ENCODE measurements around the gene DKK3. TPM values are rescaled to one million over a fixed set of nuclear protein-coding genes. Genes with fewer than 3 reads are reported as not detected.

DKK3 gene
- total RNA-seq, 1 donor from 2014 or later = 307 TPM

- Histone ChIP-seq H3K4me1 (ENCODE audit: insufficient read depth, low read length) (peaks cover 29% of the 10 kb centered on the region), H4K20me1 (ENCODE audit: insufficient read depth, low read length) (peaks cover 7% of the 10 kb centered on the region), H3K79me2 (ENCODE audit: insufficient read depth, low read length) (peaks cover 7% of the 10 kb centered on the region), H2AFZ (ENCODE audit: low read depth, low read length) (peak overlapping the region; percentile 27), H3K4me2 (ENCODE audit: low read length) (peak overlapping the region; percentile 83), H3K9ac (ENCODE audit: low read length) (peak overlapping the region; percentile 76), H3K4me3 (ENCODE audit: insufficient read depth, low read depth, low read length) (peak overlapping the region; percentile 51), H3K27ac (ENCODE audit: low read depth, low read length) (peak overlapping the region; percentile 87), H3K9me3 (ENCODE audit: insufficient read depth, low read depth, low read length) (no peaks in the 10 kb centered on the region), H3K36me3 (ENCODE audit: insufficient read depth, low read length) (peaks cover 37% of the 10 kb centered on the region), H3K27me3 (ENCODE audit: insufficient read depth, low read length) (no peaks in the 10 kb centered on the region)
- Mint-ChIP-seq H3K27me3 (ENCODE audit: low read depth, unreplicated experiment) (no peaks in the 10 kb centered on the region), H3K9me3 (ENCODE audit: unreplicated experiment) (no peaks in the 10 kb centered on the region), H3K36me3 (ENCODE audit: low read depth, unreplicated experiment) (peaks cover 42% of the 10 kb centered on the region), H3K4me3 (ENCODE audit: unreplicated experiment) (peak overlapping the region; percentile 14), H3K4me1 (ENCODE audit: low read depth, unreplicated experiment) (peaks cover 40% of the 10 kb centered on the region), H3K27ac (ENCODE audit: unreplicated experiment) (peak overlapping the region; percentile 92)
- FAIRE-seq (peak; percentile 98), DNase-seq (ENCODE audit: low read depth) (peak; percentile 94)
- no peak for TF ChIP-seq CTCF (IDR thresholded peaks at IDR 0.05; ENCODE audit: insufficient read depth, low read depth, low read length)
- no peak for TF ChIP-seq EZH2 (IDR thresholded peaks at IDR 0.05; ENCODE audit: insufficient read depth, low read length)
These were observed 10.2 kb downstream of the DKK3 start for GRCh38 chr11:11998091-11998781.

- H3K4me1 ChIP-seq (ENCODE audit: insufficient read depth, low read length) = peaks cover 40% of the 10 kb centered on the region
- H3K9ac ChIP-seq (ENCODE audit: low read length) = no peak overlapping the region
- H3K27ac ChIP-seq (ENCODE audit: low read depth, low read length) = no peak overlapping the region
- H3K4me2 ChIP-seq (ENCODE audit: low read length) = no peak overlapping the region
- Mint-ChIP-seq H3K9me3 (ENCODE audit: unreplicated experiment) (no peaks in the 10 kb centered on the region), H3K4me1 (ENCODE audit: low read depth, unreplicated experiment) (peaks cover 49% of the 10 kb centered on the region), H3K27ac (ENCODE audit: unreplicated experiment) (peak overlapping the region; percentile 26), H3K27me3 (ENCODE audit: low read depth, unreplicated experiment) (no peaks in the 10 kb centered on the region), H3K36me3 (ENCODE audit: low read depth, unreplicated experiment) (peaks cover 35% of the 10 kb centered on the region), H3K4me3 (ENCODE audit: unreplicated experiment) (no peak overlapping the region)
- H4K20me1 ChIP-seq (ENCODE audit: insufficient read depth, low read length) = no peaks in the 10 kb centered on the region
- no peak overlapping the region for H2AFZ ChIP-seq (ENCODE audit: low read depth, low read length)
- H3K79me2 ChIP-seq (ENCODE audit: insufficient read depth, low read length) = peaks cover 8% of the 10 kb centered on the region
- no peak for DNase-seq (ENCODE audit: low read depth)
- no peaks in the 10 kb centered on the region for H3K9me3 ChIP-seq (ENCODE audit: insufficient read depth, low read depth, low read length)
- H3K27me3 ChIP-seq (ENCODE audit: insufficient read depth, low read length) = no peaks in the 10 kb centered on the region
- peaks cover 32% of the 10 kb centered on the region for H3K36me3 ChIP-seq (ENCODE audit: insufficient read depth, low read length)
- no peak for FAIRE-seq
- no peak overlapping the region for H3K4me3 ChIP-seq (ENCODE audit: insufficient read depth, low read depth, low read length)
- TF ChIP-seq CTCF (IDR thresholded peaks at IDR 0.05; ENCODE audit: insufficient read depth, low read depth, low read length) (no peak), EZH2 (IDR thresholded peaks at IDR 0.05; ENCODE audit: insufficient read depth, low read length) (no peak)
These were observed 11.4 kb downstream of the DKK3 start for GRCh38 chr11:11997049-11997322.

GRCh38 chr11:11996321-11997048 lies 11.9 kb downstream of the DKK3 start:
- Mint-ChIP-seq H3K4me1 (ENCODE audit: low read depth, unreplicated experiment) (peaks cover 54% of the 10 kb centered on the region), H3K4me3 (ENCODE audit: unreplicated experiment) (no peak overlapping the region), H3K27me3 (ENCODE audit: low read depth, unreplicated experiment) (no peaks in the 10 kb centered on the region), H3K27ac (ENCODE audit: unreplicated experiment) (peak overlapping the region; percentile 26), H3K36me3 (ENCODE audit: low read depth, unreplicated experiment) (peaks cover 32% of the 10 kb centered on the region), H3K9me3 (ENCODE audit: unreplicated experiment) (no peaks in the 10 kb centered on the region)
- Histone ChIP-seq H3K79me2 (ENCODE audit: insufficient read depth, low read length) (peaks cover 9% of the 10 kb centered on the region), H3K27me3 (ENCODE audit: insufficient read depth, low read length) (no peaks in the 10 kb centered on the region), H3K4me2 (ENCODE audit: low read length) (no peak overlapping the region), H4K20me1 (ENCODE audit: insufficient read depth, low read length) (no peaks in the 10 kb centered on the region), H3K4me3 (ENCODE audit: insufficient read depth, low read depth, low read length) (no peak overlapping the region), H2AFZ (ENCODE audit: low read depth, low read length) (no peak overlapping the region), H3K36me3 (ENCODE audit: insufficient read depth, low read length) (peaks cover 27% of the 10 kb centered on the region), H3K4me1 (ENCODE audit: insufficient read depth, low read length) (peaks cover 45% of the 10 kb centered on the region), H3K9me3 (ENCODE audit: insufficient read depth, low read depth, low read length) (no peaks in the 10 kb centered on the region), H3K27ac (ENCODE audit: low read depth, low read length) (no peak overlapping the region), H3K9ac (ENCODE audit: low read length) (no peak overlapping the region)
- TF ChIP-seq CTCF (IDR thresholded peaks at IDR 0.05; ENCODE audit: insufficient read depth, low read depth, low read length) (no peak), EZH2 (IDR thresholded peaks at IDR 0.05; ENCODE audit: insufficient read depth, low read length) (no peak)
- FAIRE-seq (no peak), DNase-seq (ENCODE audit: low read depth) (no peak)
